Measurements from ENCODE around the gene CIBAR2.

CIBAR2 gene

GRCh38 chr16:85107532-85107931 lies 4.7 kb downstream of the CIBAR2 start:
- no peak overlapping the region for H3K18ac ChIP-seq (ENCODE audit: low read depth in 1 of 2, low read length in 2 of 2)
- peaks cover 18 to 57% of the 10 kb centered on the region in 2 experiments for H3K27me3 ChIP-seq (ENCODE audit: control insufficient read depth in 1 of 2, insufficient read depth in 1 of 2, low read length in 2 of 2)
- H3K4ac ChIP-seq (ENCODE audit: low read depth in 1 of 2, low read length in 2 of 2): no peak overlapping the region
- no peak overlapping the region for H3K14ac ChIP-seq (ENCODE audit: low read length in 2 of 2)
- H3K9ac ChIP-seq (ENCODE audit: low read length): no peak overlapping the region
- no peak overlapping the region for H2AFZ ChIP-seq (ENCODE audit: low read depth, low read length)
- 86% methylated on average over 11 of the region's 11 CpGs for WGBS
- H4K8ac ChIP-seq (ENCODE audit: low read length): no peak overlapping the region
- H3K36me3 ChIP-seq (ENCODE audit: control insufficient read depth in 1 of 2, insufficient read depth in 2 of 2, low read depth in 1 of 2, low read length in 2 of 2): no peaks in the 10 kb centered on the region
- H2BK15ac ChIP-seq (ENCODE audit: low read depth, poor library complexity, severe bottlenecking): no peak overlapping the region
- H2BK12ac ChIP-seq (ENCODE audit: low read length in 2 of 2): no peak overlapping the region
- no peak overlapping the region for H2BK5ac ChIP-seq (ENCODE audit: low read depth, low read length, poor library complexity, severe bottlenecking)
- H3K27ac ChIP-seq (ENCODE audit: low read length, poor library complexity, severe bottlenecking): no peak overlapping the region
- no peak overlapping the region for H2AK5ac ChIP-seq (ENCODE audit: low read length, severe bottlenecking)
- peaks cover 5% of the 10 kb centered on the region for H3K4me1 ChIP-seq (ENCODE audit: control insufficient read depth, insufficient read depth, low read depth, low read length)
- H3K23ac ChIP-seq (ENCODE audit: low read length in 2 of 2): no peak overlapping the region
- no peak overlapping the region for H3K4me3 ChIP-seq (ENCODE audit: insufficient read depth in 1 of 2, low read depth in 1 of 2, low read length in 2 of 2)
- H2BK120ac ChIP-seq (ENCODE audit: low read depth, low read length): no peak overlapping the region
- H3K4me2 ChIP-seq (ENCODE audit: low read length, poor library complexity, severe bottlenecking): no peak overlapping the region
- DNase-seq: no peak
- no peak overlapping the region for H4K91ac ChIP-seq (ENCODE audit: low read length)
- H3K9me3 ChIP-seq (ENCODE audit: control insufficient read depth, low read length): no peaks in the 10 kb centered on the region
- H3K79me1 ChIP-seq (replicated peaks; ENCODE audit: low read length, poor library complexity, severe bottlenecking): no peaks in the 10 kb centered on the region

GRCh38 chr16:85107083-85107482 lies 5.2 kb downstream of the CIBAR2 start:
- Histone ChIP-seq H2BK5ac (ENCODE audit: low read depth, low read length, poor library complexity, severe bottlenecking) (no peak overlapping the region), H3K79me1 (replicated peaks; ENCODE audit: low read length, poor library complexity, severe bottlenecking) (no peaks in the 10 kb centered on the region), H3K4me1 (ENCODE audit: control insufficient read depth, insufficient read depth, low read depth, low read length) (peaks cover under 1% of the 10 kb centered on the region), H3K36me3 (ENCODE audit: control insufficient read depth in 1 of 2, insufficient read depth in 2 of 2, low read depth in 1 of 2, low read length in 2 of 2) (no peaks in the 10 kb centered on the region), H3K4ac (ENCODE audit: low read depth in 1 of 2, low read length in 2 of 2) (no peak overlapping the region), H3K14ac (ENCODE audit: low read length in 2 of 2) (no peak overlapping the region), H3K9ac (ENCODE audit: low read length) (no peak overlapping the region), H3K4me2 (ENCODE audit: low read length, poor library complexity, severe bottlenecking) (no peak overlapping the region), H3K4me3 (ENCODE audit: insufficient read depth in 1 of 2, low read depth in 1 of 2, low read length in 2 of 2) (no peak overlapping the region), H2AFZ (ENCODE audit: low read depth, low read length) (no peak overlapping the region), H3K23ac (ENCODE audit: low read length in 2 of 2) (no peak overlapping the region), H4K91ac (ENCODE audit: low read length) (no peak overlapping the region), H2BK120ac (ENCODE audit: low read depth, low read length) (no peak overlapping the region), H3K27me3 (ENCODE audit: control insufficient read depth in 1 of 2, insufficient read depth in 1 of 2, low read length in 2 of 2) (peaks cover 18 to 57% of the 10 kb centered on the region in 2 experiments), H2BK12ac (ENCODE audit: low read length in 2 of 2) (no peak overlapping the region), H3K27ac (ENCODE audit: low read length, poor library complexity, severe bottlenecking) (no peak overlapping the region), H3K18ac (ENCODE audit: low read depth in 1 of 2, low read length in 2 of 2) (no peak overlapping the region), H2AK5ac (ENCODE audit: low read length, severe bottlenecking) (no peak overlapping the region), H3K9me3 (ENCODE audit: control insufficient read depth, low read length) (no peaks in the 10 kb centered on the region), H2BK15ac (ENCODE audit: low read depth, poor library complexity, severe bottlenecking) (no peak overlapping the region), H4K8ac (ENCODE audit: low read length) (no peak overlapping the region)
- no peak for DNase-seq
- 81% methylated on average over 9 of the region's 9 CpGs for WGBS

- H3K27ac ChIP-seq (ENCODE audit: low read length, poor library complexity, severe bottlenecking): no peak overlapping the region
- WGBS: 74% methylated on average over 5 of the region's 5 CpGs
- no peak overlapping the region for H3K4me2 ChIP-seq (ENCODE audit: low read length, poor library complexity, severe bottlenecking)
- no peak overlapping the region for H2BK5ac ChIP-seq (ENCODE audit: low read depth, low read length, poor library complexity, severe bottlenecking)
- no peak overlapping the region for H3K18ac ChIP-seq (ENCODE audit: low read depth in 1 of 2, low read length in 2 of 2)
- H3K4me3 ChIP-seq (ENCODE audit: insufficient read depth in 1 of 2, low read depth in 1 of 2, low read length in 2 of 2): no peak overlapping the region
- DNase-seq: no peak
- no peaks in the 10 kb centered on the region for H3K4me1 ChIP-seq (ENCODE audit: control insufficient read depth, insufficient read depth, low read depth, low read length)
- H3K14ac ChIP-seq (ENCODE audit: low read length in 2 of 2): no peak overlapping the region
- H4K91ac ChIP-seq (ENCODE audit: low read length): no peak overlapping the region
- H3K36me3 ChIP-seq (ENCODE audit: control insufficient read depth in 1 of 2, insufficient read depth in 2 of 2, low read depth in 1 of 2, low read length in 2 of 2): no peaks in the 10 kb centered on the region
- H2BK12ac ChIP-seq (ENCODE audit: low read length in 2 of 2): no peak overlapping the region
- no peak overlapping the region for H3K4ac ChIP-seq (ENCODE audit: low read depth in 1 of 2, low read length in 2 of 2)
- H2AFZ ChIP-seq (ENCODE audit: low read depth, low read length): no peak overlapping the region
- no peak overlapping the region for H2AK5ac ChIP-seq (ENCODE audit: low read length, severe bottlenecking)
- H3K9ac ChIP-seq (ENCODE audit: low read length): no peak overlapping the region
- no peaks in the 10 kb centered on the region for H3K79me1 ChIP-seq (replicated peaks; ENCODE audit: low read length, poor library complexity, severe bottlenecking)
- H4K8ac ChIP-seq (ENCODE audit: low read length): no peak overlapping the region
- no peak overlapping the region for H3K23ac ChIP-seq (ENCODE audit: low read length in 2 of 2)
- H3K27me3 ChIP-seq (ENCODE audit: control insufficient read depth in 1 of 2, insufficient read depth in 1 of 2, low read length in 2 of 2): peaks cover 18 to 53% of the 10 kb centered on the region in 2 experiments
- no peak overlapping the region for H2BK120ac ChIP-seq (ENCODE audit: low read depth, low read length)
- no peaks in the 10 kb centered on the region for H3K9me3 ChIP-seq (ENCODE audit: control insufficient read depth, low read length)
- H2BK15ac ChIP-seq (ENCODE audit: low read depth, poor library complexity, severe bottlenecking): no peak overlapping the region
Observed at GRCh38 chr16:85105475-85105874, 6.8 kb downstream of the CIBAR2 start.

GRCh38 chr16:85104821-85105391 lies 7.4 kb downstream of the CIBAR2 start:
- H3K9me3 ChIP-seq (ENCODE audit: control insufficient read depth, low read length): no peaks in the 10 kb centered on the region
- no peak overlapping the region for H3K14ac ChIP-seq (ENCODE audit: low read length in 2 of 2)
- H2AFZ ChIP-seq (ENCODE audit: low read depth, low read length): no peak overlapping the region
- H3K4me2 ChIP-seq (ENCODE audit: low read length, poor library complexity, severe bottlenecking): no peak overlapping the region
- no peak overlapping the region for H2AK5ac ChIP-seq (ENCODE audit: low read length, severe bottlenecking)
- H2BK15ac ChIP-seq (ENCODE audit: low read depth, poor library complexity, severe bottlenecking): no peak overlapping the region
- no peaks in the 10 kb centered on the region for H3K36me3 ChIP-seq (ENCODE audit: control insufficient read depth in 1 of 2, insufficient read depth in 2 of 2, low read depth in 1 of 2, low read length in 2 of 2)
- H3K18ac ChIP-seq (ENCODE audit: low read depth in 1 of 2, low read length in 2 of 2): no peak overlapping the region
- H4K91ac ChIP-seq (ENCODE audit: low read length): peak overlapping the region; percentile 64
- no peak overlapping the region for H3K9ac ChIP-seq (ENCODE audit: low read length)
- H3K4me1 ChIP-seq (ENCODE audit: control insufficient read depth, insufficient read depth, low read depth, low read length): no peaks in the 10 kb centered on the region
- no peak overlapping the region for H3K23ac ChIP-seq (ENCODE audit: low read length in 2 of 2)
- H3K4me3 ChIP-seq (ENCODE audit: insufficient read depth in 1 of 2, low read depth in 1 of 2, low read length in 2 of 2): no peak overlapping the region
- H3K27ac ChIP-seq (ENCODE audit: low read length, poor library complexity, severe bottlenecking): no peak overlapping the region
- no peaks in the 10 kb centered on the region for H3K79me1 ChIP-seq (replicated peaks; ENCODE audit: low read length, poor library complexity, severe bottlenecking)
- H3K4ac ChIP-seq (ENCODE audit: low read depth in 1 of 2, low read length in 2 of 2): no peak overlapping the region
- H2BK12ac ChIP-seq (ENCODE audit: low read length in 2 of 2): no peak overlapping the region
- H2BK5ac ChIP-seq (ENCODE audit: low read depth, low read length, poor library complexity, severe bottlenecking): no peak overlapping the region
- no peak for DNase-seq
- H2BK120ac ChIP-seq (ENCODE audit: low read depth, low read length): no peak overlapping the region
- H3K27me3 ChIP-seq (ENCODE audit: control insufficient read depth in 1 of 2, insufficient read depth in 1 of 2, low read length in 2 of 2): peaks cover 18 to 53% of the 10 kb centered on the region in 2 experiments
- no peak overlapping the region for H4K8ac ChIP-seq (ENCODE audit: low read length)
- 87% methylated on average over 11 of the region's 11 CpGs for WGBS
